Pancreas (tissue), 10 donors: ENCODE data around the gene CACNA2D3. TPM values are rescaled to one million over a fixed set of nuclear protein-coding genes. Genes with fewer than 3 reads are reported as not detected.

Experiments
- ATAC-seq, 4 donors: fragments of 200-7000 bp; cut with Tn5 transposase; one replicate each; pipeline versions ENCODE4 v1.8.0 to v1.9.1; 2020; ENCODE audit warnings: mild to moderate bottlenecking in 4 of 4, moderate library complexity in 4 of 4
- DNase-seq, 6 donors: peaks; one replicate each; pipeline ENCODE4 v3.0.0-alpha.2; 2020
- FAIRE-seq: peaks from 2 replicates; lab custom pipeline; 2012; peaks lifted over from hg19 to GRCh38; lab: Jason Lieb, UNC
- H3K27ac ChIP-seq, 4 donors: fragments of 200-600 bp; sonication (generic); 1 replicate in 3 of 4; 2 replicates in 1 of 4; pipeline versions ENCODE4 v1.5.0 to v1.8.0; 2020
- H3K27me3 ChIP-seq, 4 donors: fragments of 200-600 bp; one replicate each; pipeline ENCODE4 v1.8.0; 2021
- H3K36me3 ChIP-seq, 3 donors: fragments of 200-600 bp; sonication (generic) in 1 of 3; one replicate each; pipeline versions ENCODE4 v1.5.0 to v1.8.0; 2020 to 2021
- H3K4me1 ChIP-seq, 3 donors: fragments of 200-600 bp; one replicate each; pipeline ENCODE4 v1.8.0; 2021
- H3K4me3 ChIP-seq, 4 donors: fragments of 200-600 bp; sonication (generic) in 2 of 4; one replicate each; pipeline versions ENCODE4 v1.5.0 to v1.8.0; 2020 to 2021
- H3K9me3 ChIP-seq, 4 donors: fragments of 200-600 bp; one replicate each; pipeline ENCODE4 v1.8.0; 2021
- WGBS, 2 donors: extraction: QIAGEN DNeasy Blood & Tissue Kit; methylation state at CpG; one replicate each; pipeline ENCODE4 v1.1.7; 2013; 5-methylcytosine and 5-hydroxymethylcytosine counted together
- intact Hi-C, 3 donors: fragments of 100-400 bp; cut with DNase I; formaldehyde crosslinking; loops; one replicate each; pipeline versions ENCODE4 v1.11.1 to v1.14.2; 2022
- polyA plus RNA-seq, 2 donors: library from polyadenylated mRNA; stranded (reverse); fragments of 200-250 nt; gene quantifications; one replicate each; pipeline ENCODE4 v1.2.3, GENCODE V29; 2013
- total RNA-seq, 6 donors: library from RNA; stranded (reverse); fragmentation: NEBNext Ultra II Directional in 4 of 6; extraction: Animal tissue kit (Norgen Biotek cat#: 25700) in 4 of 6; gene quantifications; one replicate each; pipeline versions ENCODE4 v1.2.1 to v1.2.4, GENCODE V29; 2021 to 2023
- TF ChIP-seq, protein P1 (sequence below), 4 donors: fragments of 200-600 bp; sonication (generic) in 3 of 4; IDR thresholded peaks; one replicate each; pipeline versions ENCODE4 v1.5.0 to v1.8.0; 2021; ENCODE audit warnings: antibody characterized with exemption in 4 of 4
- donor health status: healthy with polysubstance abuse.
- donor health status: DM: no; HTN: no; CAD: no; lungs with moderate emphysema.
- donor health status: DM: no; HTN: no; CAD: no.
- donor health status: control.
- donor health status: control.
- donor health status: Bipolar disorder and iron deficiency.
- donor health status: DM: yes; HTN: yes; CAD: no.
- donor health status: DM: no; HTN: no; CAD: no.
- donor health status: DM: no; HTN: no; CAD: no.
- donor health status: DM: yes; HTN: yes; CAD: no.

Gene CACNA2D3
- total and polyA plus RNA-seq, 8 donors: 0.19 to 0.75 (median 0.37) TPM; not detected in 2

GRCh38 chr3:54180921-54181320 lies 58.6 kb downstream of the CACNA2D3 start:
- Histone ChIP-seq H3K9me3 (no peaks in the 10 kb centered on the region), H3K36me3 (no peaks in the 10 kb centered on the region), H3K27ac (no peak overlapping the region), H3K4me3 (no peak overlapping the region), H3K4me1 (no peaks in the 10 kb centered on the region), H3K27me3 (no peaks in the 10 kb centered on the region)
- TF ChIP-seq, protein P1, sequence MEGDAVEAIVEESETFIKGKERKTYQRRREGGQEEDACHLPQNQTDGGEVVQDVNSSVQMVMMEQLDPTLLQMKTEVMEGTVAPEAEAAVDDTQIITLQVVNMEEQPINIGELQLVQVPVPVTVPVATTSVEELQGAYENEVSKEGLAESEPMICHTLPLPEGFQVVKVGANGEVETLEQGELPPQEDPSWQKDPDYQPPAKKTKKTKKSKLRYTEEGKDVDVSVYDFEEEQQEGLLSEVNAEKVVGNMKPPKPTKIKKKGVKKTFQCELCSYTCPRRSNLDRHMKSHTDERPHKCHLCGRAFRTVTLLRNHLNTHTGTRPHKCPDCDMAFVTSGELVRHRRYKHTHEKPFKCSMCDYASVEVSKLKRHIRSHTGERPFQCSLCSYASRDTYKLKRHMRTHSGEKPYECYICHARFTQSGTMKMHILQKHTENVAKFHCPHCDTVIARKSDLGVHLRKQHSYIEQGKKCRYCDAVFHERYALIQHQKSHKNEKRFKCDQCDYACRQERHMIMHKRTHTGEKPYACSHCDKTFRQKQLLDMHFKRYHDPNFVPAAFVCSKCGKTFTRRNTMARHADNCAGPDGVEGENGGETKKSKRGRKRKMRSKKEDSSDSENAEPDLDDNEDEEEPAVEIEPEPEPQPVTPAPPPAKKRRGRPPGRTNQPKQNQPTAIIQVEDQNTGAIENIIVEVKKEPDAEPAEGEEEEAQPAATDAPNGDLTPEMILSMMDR (IDR thresholded peaks at IDR 0.05): no peak
- ATAC-seq: no peak
- FAIRE-seq: no peak
- intact Hi-C loops: no loop called here
- DNase-seq: no peak

DNA sequence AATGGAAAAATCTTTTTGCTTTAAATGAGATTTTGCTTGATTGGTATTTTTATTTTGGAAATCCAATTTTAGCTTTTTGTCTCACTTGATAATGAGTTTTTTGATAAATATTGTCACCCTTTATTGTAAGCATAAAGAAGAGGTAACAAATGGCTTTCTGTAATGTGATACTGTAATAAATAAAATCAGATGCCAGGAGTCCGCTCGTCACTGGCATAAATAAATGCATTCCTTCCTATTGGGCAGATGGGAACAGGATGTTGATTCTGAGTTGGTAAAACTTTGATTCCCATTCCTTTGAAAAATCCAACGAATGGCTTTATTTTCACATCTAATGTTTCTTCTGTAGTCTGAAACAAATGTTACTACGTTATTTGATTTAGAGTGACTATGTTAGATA lies 59.9 kb downstream of the CACNA2D3 start:
- Histone ChIP-seq H3K36me3 (no peaks in the 10 kb centered on the region), H3K9me3 (no peaks in the 10 kb centered on the region), H3K4me3 (no peak overlapping the region), H3K27ac (no peak overlapping the region), H3K4me1 (no peaks in the 10 kb centered on the region), H3K27me3 (no peaks in the 10 kb centered on the region)
- WGBS, 2 donors: 57 to 61% methylated on average over 4 of the region's 4 CpGs
- DNase-seq (no peak), FAIRE-seq (no peak), ATAC-seq (no peak)
- TF ChIP-seq, protein P1 (IDR thresholded peaks at IDR 0.05): no peak
- intact Hi-C loops: no loop called here

GRCh38 chr3:54185740-54186139 lies 63.4 kb downstream of the CACNA2D3 start:
- ATAC-seq: no peak
- H3K4me3 ChIP-seq: no peak overlapping the region
- no peaks in the 10 kb centered on the region for H3K27me3 ChIP-seq
- H3K9me3 ChIP-seq: no peaks in the 10 kb centered on the region
- no peak for FAIRE-seq
- DNase-seq: no peak
- TF ChIP-seq, protein P1 (IDR thresholded peaks at IDR 0.05): no peak
- intact Hi-C loops: no loop called here
- H3K4me1 ChIP-seq: no peaks in the 10 kb centered on the region
- H3K36me3 ChIP-seq: no peaks in the 10 kb centered on the region
- H3K27ac ChIP-seq: no peak overlapping the region

DNA sequence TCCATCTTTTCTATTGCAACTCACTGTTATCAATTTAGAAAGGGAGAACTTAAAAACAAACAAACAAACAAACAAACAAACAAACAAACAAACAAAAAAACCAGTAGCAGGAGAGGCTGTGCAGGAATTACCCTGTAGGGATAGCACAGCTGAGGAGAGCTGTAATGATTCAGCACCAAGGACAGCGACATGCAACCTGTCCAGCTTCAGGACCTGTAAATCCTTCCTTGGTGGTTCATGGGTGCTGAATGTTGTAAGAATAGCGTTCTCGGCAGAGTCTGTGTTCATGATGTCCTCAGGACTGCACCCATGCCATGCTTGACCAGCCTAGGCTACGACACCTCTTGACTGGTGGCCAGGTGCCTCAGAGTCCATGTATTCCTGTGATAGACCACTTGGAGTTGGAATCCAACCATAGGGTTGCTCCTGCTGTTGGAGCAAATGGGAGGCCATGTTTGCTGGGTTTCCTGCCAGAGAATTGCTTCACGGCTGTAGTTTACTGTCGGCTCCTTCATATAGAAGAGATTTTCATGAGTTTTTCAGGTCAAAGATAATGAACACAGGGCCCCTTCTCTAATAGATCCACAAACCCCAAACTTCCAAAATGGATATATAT lies 65.9 kb downstream of the CACNA2D3 start:
- TF ChIP-seq, protein P1 (IDR thresholded peaks at IDR 0.05): no peak
- WGBS, 2 donors: 30 to 35% methylated on average over 6 of the region's 6 CpGs
- FAIRE-seq (no peak), ATAC-seq (peak in 3 of 4 donors; percentile 64 to 83 (median 83)), DNase-seq (peak in 5 of 6 donors; percentile 22 to 61 (median 49))
- no peaks in the 10 kb centered on the region for H3K27me3 ChIP-seq
- H3K36me3 ChIP-seq: no peaks in the 10 kb centered on the region
- H3K4me3 ChIP-seq: no peak overlapping the region
- H3K9me3 ChIP-seq: no peaks in the 10 kb centered on the region
- intact Hi-C loops: no loop called here
- H3K4me1 ChIP-seq: no peaks in the 10 kb centered on the region
- no peak overlapping the region for H3K27ac ChIP-seq

- ATAC-seq (no peak), DNase-seq (no peak), FAIRE-seq (no peak)
- 62 to 66% methylated on average over 4 of the region's 4 CpGs for WGBS, 2 donors
- H3K36me3 ChIP-seq: no peaks in the 10 kb centered on the region
- H3K4me3 ChIP-seq: no peak overlapping the region
- no peak overlapping the region for H3K27ac ChIP-seq
- H3K9me3 ChIP-seq: no peaks in the 10 kb centered on the region
- H3K4me1 ChIP-seq: no peaks in the 10 kb centered on the region
- TF ChIP-seq, protein P1 (IDR thresholded peaks at IDR 0.05): no peak
- intact Hi-C loops: no loop called here
- H3K27me3 ChIP-seq: no peaks in the 10 kb centered on the region
Measured at GRCh38 chr3:54191220-54191619, 68.9 kb downstream of the CACNA2D3 start.
